Endometrial microvascular endothelial cells (primary cell): ENCODE data around the gene ZC4H2. TPM values are rescaled to one million over a fixed set of nuclear protein-coding genes. Genes with fewer than 3 reads are reported as not detected.
"Not testable (repeated sequence)": the region's sequence is repeated elsewhere in the genome, so short reads cannot be mapped to it uniquely, and the experiment has no call there.

Source experiments
- in situ Hi-C: cut with HindIII; loops from 2 replicates; pipeline ENCODE4 v1.10.0; 2017; ENCODE audit warnings: low sequenced_read_pairs, low pct_unique_long_range_greater_than_20kb; ENCODE audit errors: inconsistent ontology term
- total RNA-seq: library from RNA; depleted of rRNA; stranded (reverse); fragments of >200 nt; gene quantifications from one replicate; pipeline ENCODE4 v1.2.3, GENCODE V29; 2015; ENCODE audit errors: inconsistent ontology term

The ZC4H2 gene
- 2.1 TPM for total RNA-seq

GRCh38 chrX:64975989-64976672 lies at the start of gene ZC4H2:
Gene ZC4H2 (minus strand): TSS chrX:64976450. CDS start chrX:64976377, 73 bp downstream.
- in situ Hi-C loops = no loop called here

GRCh38 chrX:65017451-65017850 lies 41.2 kb upstream of the ZC4H2 start:
- in situ Hi-C loops = no loop called here

- in situ Hi-C loops = no loop called here
Measured at GRCh38 chrX:65014230-65014629, 38.0 kb upstream of the ZC4H2 start.

GRCh38 chrX:65009459-65009858 lies 33.2 kb upstream of the ZC4H2 start:
- in situ Hi-C loops = no loop called here

GRCh38 chrX:65002208-65002607 lies 26.0 kb upstream of the ZC4H2 start:
- in situ Hi-C loops = not testable (repeated sequence)

- in situ Hi-C loops = no loop called here
Measured at GRCh38 chrX:64996805-64997204, 20.6 kb upstream of the ZC4H2 start.

GRCh38 chrX:64994131-64994798 lies 18.0 kb upstream of the ZC4H2 start:
- in situ Hi-C loops = no loop called here

- in situ Hi-C loops = no loop called here
Measured at GRCh38 chrX:64977830-64978229, 1.6 kb upstream of the ZC4H2 start.

- in situ Hi-C loops = no loop called here
Measured at GRCh38 chrX:64977051-64977450, 801 bp upstream of the ZC4H2 start.

- in situ Hi-C loops = no loop called here
Measured at GRCh38 chrX:64976673-64977040, 407 bp upstream of the ZC4H2 start.

GRCh38 chrX:64975491-64975890 lies 759 bp downstream of the ZC4H2 start:
- in situ Hi-C loops = no loop called here

- in situ Hi-C loops = no loop called here
Measured at GRCh38 chrX:64925480-64925879, 50.8 kb downstream of the ZC4H2 start.

- in situ Hi-C loops = no loop called here
Measured at GRCh38 chrX:64908121-64908520, 68.1 kb downstream of the ZC4H2 start.

GRCh38 chrX:64894454-64895038 lies 81.7 kb downstream of the ZC4H2 start:
- in situ Hi-C loops = no loop called here

GRCh38 chrX:64885850-64886249 lies 90.4 kb downstream of the ZC4H2 start:
- in situ Hi-C loops = no loop called here

- in situ Hi-C loops = not testable (repeated sequence)
Measured at GRCh38 chrX:64878709-64879108, 97.5 kb downstream of the ZC4H2 start.

GRCh38 chrX:64867217-64867616 lies 109.0 kb downstream of the ZC4H2 start:
- in situ Hi-C loops = no loop called here
